ENCODE results near the gene PRRT1. TPM values are rescaled to one million over a fixed set of nuclear protein-coding genes. Genes with fewer than 3 reads are reported as not detected.
"Not testable (repeated sequence)": the region's sequence is repeated elsewhere in the genome, so short reads cannot be mapped to it uniquely, and the experiment has no call there.

PRRT1 gene
- total RNA-seq, 1 experiment from 2014 or later: not detected

- no peak for DNase-seq (ENCODE audit: low read depth)
Measured at GRCh38 chr6:32188381-32189068, 36.8 kb upstream of the PRRT1 start.

GRCh38 chr6:32187725-32188380 is 36.1 kb upstream of the PRRT1 start:
- not testable (repeated sequence) for DNase-seq (ENCODE audit: low read depth)

- no peak for DNase-seq (ENCODE audit: low read depth)
Measured at GRCh38 chr6:32187009-32187709, 35.4 kb upstream of the PRRT1 start.

GRCh38 chr6:32186151-32186840 is 34.6 kb upstream of the PRRT1 start:
- not testable (repeated sequence) for DNase-seq (ENCODE audit: low read depth)

- peak; percentile 86 for DNase-seq (ENCODE audit: low read depth)
Measured at GRCh38 chr6:32185681-32186131, 34.0 kb upstream of the PRRT1 start.

- DNase-seq (ENCODE audit: low read depth): no peak
Measured at GRCh38 chr6:32184084-32184640, 32.4 kb upstream of the PRRT1 start, which contains the start of gene AGER. AGER (minus strand) TSS chr6:32184253; CDS start chr6:32184222, 31 bp downstream.

- DNase-seq (ENCODE audit: low read depth): no peak
Measured at GRCh38 chr6:32183483-32184083, 31.8 kb upstream of the PRRT1 start.

GRCh38 chr6:32183030-32183429 is 31.3 kb upstream of the PRRT1 start:
- DNase-seq (ENCODE audit: low read depth): no peak

GRCh38 chr6:32182555-32182981 is 30.8 kb upstream of the PRRT1 start:
- no peak for DNase-seq (ENCODE audit: low read depth)

GRCh38 chr6:32181915-32182529 is 30.3 kb upstream of the PRRT1 start:
- no peak for DNase-seq (ENCODE audit: low read depth)

GRCh38 chr6:32181148-32181702 is 29.5 kb upstream of the PRRT1 start:
- DNase-seq (ENCODE audit: low read depth): no peak

- DNase-seq (ENCODE audit: low read depth): no peak
Measured at GRCh38 chr6:32179766-32180405, 28.1 kb upstream of the PRRT1 start.

- DNase-seq (ENCODE audit: low read depth): no peak
Measured at GRCh38 chr6:32178547-32179440, 27.1 kb upstream of the PRRT1 start.

- DNase-seq (ENCODE audit: low read depth): peak; percentile 100
Measured at GRCh38 chr6:32177788-32178546, 26.2 kb upstream of the PRRT1 start, which contains the start of gene RNF5. RNF5 (plus strand) TSS chr6:32178405; CDS start chr6:32178512, 107 bp downstream.

GRCh38 chr6:32177183-32177787 is 25.5 kb upstream of the PRRT1 start:
- peak; percentile 63 for DNase-seq (ENCODE audit: low read depth)

- peak; percentile 61 for DNase-seq (ENCODE audit: low read depth)
Measured at GRCh38 chr6:32176476-32177182, 24.9 kb upstream of the PRRT1 start.

Data from Daoy (cell line).